DOHH2 (cell line): ENCODE data around the gene FKTN.

Source experiments
- H3F3A ChIP-seq: fragments of 200-600 bp; sonication (generic), shearing (Covaris generic); 2 replicates; pipeline ENCODE4 v1.6.0; 2016; ENCODE audit warnings: antibody characterized with exemption, mild to moderate bottlenecking; ENCODE audit not compliant: control insufficient read depth, insufficient read depth
- H3K27ac ChIP-seq: fragments of 200-600 bp; sonication (generic); 2 replicates; pipeline ENCODE4 v1.5.1; 2014; ENCODE audit warnings: low read depth, mild to moderate bottlenecking, low read length, moderate library complexity
- H3K27me3 ChIP-seq: fragments of 200-600 bp; sonication (generic); 2 replicates; pipeline ENCODE4 v1.6.1; 2014; ENCODE audit warnings: mild to moderate bottlenecking, low read length, mixed read lengths; ENCODE audit not compliant: control insufficient read depth
- H3K36me3 ChIP-seq: fragments of 200-600 bp; sonication (generic); 2 replicates; pipeline ENCODE4 v1.6.1; 2014; ENCODE audit warnings: mild to moderate bottlenecking, low read length, moderate library complexity, mixed read lengths; ENCODE audit not compliant: control insufficient read depth
- H3K4me1 ChIP-seq: fragments of 200-600 bp; sonication (generic); 2 replicates; pipeline ENCODE4 v1.6.1; 2014; ENCODE audit warnings: mild to moderate bottlenecking, low read length, mixed read lengths; ENCODE audit not compliant: control insufficient read depth
- H3K4me2 ChIP-seq: fragments of 200-600 bp; sonication (generic); 2 replicates; pipeline ENCODE4 v1.6.0; 2014; ENCODE audit warnings: mild to moderate bottlenecking, low read length, moderate library complexity
- H3K4me3 ChIP-seq: fragments of 200-600 bp; sonication (generic); 2 replicates; pipeline ENCODE4 v1.5.1; 2014; ENCODE audit warnings: mild to moderate bottlenecking, low read length, mixed read lengths
- H3K79me2 ChIP-seq: fragments of 200-600 bp; sonication (generic); 2 replicates; pipeline ENCODE4 v1.6.1; 2014; ENCODE audit warnings: mild to moderate bottlenecking, low read length, mixed read lengths; ENCODE audit not compliant: control insufficient read depth
- H3K9me2 ChIP-seq: fragments of 200-600 bp; sonication (generic); replicated peaks from 2 replicates; pipeline ENCODE4 v1.6.1; 2014; ENCODE audit warnings: mild to moderate bottlenecking, low read length, mixed read lengths; ENCODE audit not compliant: control insufficient read depth
- H3K9me3 ChIP-seq: fragments of 200-600 bp; sonication (generic); 2 replicates; pipeline ENCODE4 v1.6.1; 2014; ENCODE audit warnings: antibody characterized with exemption, low read length, mixed read lengths; ENCODE audit not compliant: control insufficient read depth, insufficient read depth
- H4K20me1 ChIP-seq: fragments of 200-600 bp; sonication (generic); 2 replicates; pipeline ENCODE4 v1.6.0; 2014; ENCODE audit warnings: low read depth, mild to moderate bottlenecking, antibody characterized with exemption, low read length, moderate library complexity; ENCODE audit not compliant: control insufficient read depth, insufficient read depth
- CTCF ChIP-seq: fragments of 200-600 bp; sonication (generic); IDR thresholded peaks from one replicate; pipeline ENCODE4 v1.5.1; 2014; ENCODE audit warnings: antibody characterized with exemption, mild to moderate bottlenecking, low read depth, low read length; ENCODE audit not compliant: poor library complexity, severe bottlenecking
- EZH2phosphoT487 ChIP-seq: fragments of 200-600 bp; sonication (generic); IDR thresholded peaks from 2 replicates; pipeline ENCODE4 v1.6.1; 2017; ENCODE audit warnings: borderline replicate concordance, mild to moderate bottlenecking, antibody characterized with exemption, low read length, moderate library complexity, mixed read lengths

FKTN gene

GRCh38 chr9:105670315-105670714 lies 112.4 kb downstream of the FKTN start:
- no peak overlapping the region for H3K27ac ChIP-seq
- no peaks in the 10 kb centered on the region for H3K9me2 ChIP-seq
- H3K4me1 ChIP-seq = peaks cover 37% of the 10 kb centered on the region
- H3K4me2 ChIP-seq = no peak overlapping the region
- no peaks in the 10 kb centered on the region for H4K20me1 ChIP-seq
- no peaks in the 10 kb centered on the region for H3K27me3 ChIP-seq
- no peaks in the 10 kb centered on the region for H3K79me2 ChIP-seq
- no peaks in the 10 kb centered on the region for H3K9me3 ChIP-seq
- no peaks in the 10 kb centered on the region for H3K36me3 ChIP-seq
- H3F3A ChIP-seq = peaks cover 7% of the 10 kb centered on the region
- TF ChIP-seq CTCF (no peak), EZH2phosphoT487 (no peak)
- no peak overlapping the region for H3K4me3 ChIP-seq

- Histone ChIP-seq H4K20me1 (no peaks in the 10 kb centered on the region), H3K4me2 (no peak overlapping the region)
Measured at GRCh38 chr9:105670775-105671174, 112.8 kb downstream of the FKTN start.

GRCh38 chr9:105672711-105673234 lies 114.8 kb downstream of the FKTN start:
- TF ChIP-seq CTCF (no peak), EZH2phosphoT487 (no peak)
- Histone ChIP-seq H4K20me1 (no peaks in the 10 kb centered on the region), H3K4me2 (peak overlapping the region; percentile 68), H3K27me3 (no peaks in the 10 kb centered on the region), H3K79me2 (no peaks in the 10 kb centered on the region), H3K4me1 (peaks cover 39% of the 10 kb centered on the region), H3K36me3 (no peaks in the 10 kb centered on the region), H3F3A (peaks cover 7% of the 10 kb centered on the region), H3K27ac (peak overlapping the region; percentile 77), H3K9me3 (no peaks in the 10 kb centered on the region), H3K9me2 (no peaks in the 10 kb centered on the region), H3K4me3 (peak overlapping the region; percentile 50)

More at GRCh38 chr9:105670775-105671174, 112.8 kb downstream of the FKTN start:
- Histone ChIP-seq H3K27me3 (no peaks in the 10 kb centered on the region), H3K79me2 (no peaks in the 10 kb centered on the region), H3K36me3 (no peaks in the 10 kb centered on the region), H3K9me3 (no peaks in the 10 kb centered on the region), H3K27ac (no peak overlapping the region), H3K9me2 (no peaks in the 10 kb centered on the region), H3K4me3 (no peak overlapping the region), H3F3A (peaks cover 7% of the 10 kb centered on the region), H3K4me1 (peaks cover 39% of the 10 kb centered on the region)
- TF ChIP-seq CTCF (no peak), EZH2phosphoT487 (no peak)
